Kidney (tissue), 14 donors: ENCODE results near the gene RPP14. TPM values are rescaled to one million over a fixed set of nuclear protein-coding genes. Genes with fewer than 3 reads are reported as not detected.

Experiments
- DNase-seq, 5 donors: peaks; one replicate each; pipeline ENCODE4 v3.0.0-alpha.2; 2013 to 2020
- FAIRE-seq: peaks from 2 replicates; lab custom pipeline; 2012; peaks lifted over from hg19 to GRCh38; lab: Jason Lieb, UNC
- H3K27ac ChIP-seq, 2 donors: one replicate each; pipeline ENCODE4 v1.7.0; 2013; ENCODE audit warnings: low read depth in 2 of 2, low read length in 2 of 2, inconsistent platforms in 1 of 2
- H3K27me3 ChIP-seq: one replicate; pipeline ENCODE4 v1.7.1; 2013; ENCODE audit warnings: low read length, inconsistent platforms; ENCODE audit not compliant: control insufficient read depth, insufficient read depth
- H3K36me3 ChIP-seq, 3 donors: one replicate each; pipeline versions ENCODE4 v1.7.0 to v1.7.1; 2013; ENCODE audit warnings: low read length in 3 of 3, control low read depth in 1 of 3, inconsistent platforms in 1 of 3; ENCODE audit not compliant: insufficient read depth in 3 of 3, control insufficient read depth in 2 of 3
- H3K4me1 ChIP-seq, 3 donors: one replicate each; pipeline versions ENCODE4 v1.7.0 to v1.7.1; 2013; ENCODE audit warnings: low read length in 3 of 3, inconsistent platforms in 1 of 3, low read depth in 1 of 3; ENCODE audit not compliant: control insufficient read depth in 2 of 3, insufficient read depth in 2 of 3
- H3K4me3 ChIP-seq, 3 donors: one replicate each; pipeline versions ENCODE4 v1.7.0 to v1.8.1; 2013; ENCODE audit warnings: low read length in 3 of 3, control low read depth in 1 of 3, inconsistent platforms in 1 of 3
- H3K9ac ChIP-seq, 3 donors: one replicate each; pipeline versions ENCODE4 v1.7.0 to v1.7.1; 2013; ENCODE audit warnings: low read length in 3 of 3, control low read depth in 1 of 3, inconsistent platforms in 1 of 3
- H3K9me3 ChIP-seq, 3 donors: one replicate each; pipeline versions ENCODE4 v1.7.0 to v1.7.1; 2013; ENCODE audit warnings: low read length in 3 of 3, control low read depth in 1 of 3, inconsistent platforms in 1 of 3; ENCODE audit not compliant: control insufficient read depth in 2 of 3, insufficient read depth in 1 of 3
- CTCF ChIP-seq: IDR thresholded peaks from 3 replicates; pipeline ENCODE4 v1.5.1; 2012; ENCODE audit warnings: mild to moderate bottlenecking, moderate library complexity, borderline replicate concordance; ENCODE audit not compliant: insufficient read depth; ENCODE audit errors: extremely low read depth
- intact Hi-C: fragments of 100-400 bp; cut with DNase I; formaldehyde crosslinking; loops from one replicate; pipeline ENCODE4 v1.11.1; 2022
- polyA plus RNA-seq: library from polyadenylated mRNA; stranded (reverse); fragments of 350-450 nt; fragmentation: Illumina TruSeq; extraction: RNeasy Lipid Tissue Mini Kit (QIAGEN cat#74804); gene quantifications from one replicate; pipeline ENCODE4 v1.2.3, GENCODE V29; 2014; ENCODE audit warnings: low read depth, low replicate concordance; ENCODE audit not compliant: insufficient read depth
- total RNA-seq: library from RNA; stranded (reverse); fragmentation: NEBNext Ultra II Directional; extraction: Animal tissue kit (Norgen Biotek cat#: 25700); gene quantifications from one replicate; pipeline ENCODE4 v1.2.1, GENCODE V29; 2021
- donor health status: control.
- donor health status: control.
- donor health status: control.
- donor health status: control.
- donor health status: control.
- donor health status: DM: yes; HTN: yes; CAD: no.
- donor health status: Normal renal cell carcinoma (clear cell type).

RPP14 gene
- total and polyA plus RNA-seq, 2 donors from 2014 or later, result 12.0 to 14.9 TPM

GRCh38 chr3:58350627-58351013 is 44.6 kb downstream of the RPP14 start:
- no peak for DNase-seq
- H3K27ac ChIP-seq, result peak overlapping the region; percentile 52 to 86
- TF ChIP-seq CTCF, result no peak
- no peak overlapping the region for H3K4me3 ChIP-seq
- no peaks in the 10 kb centered on the region for H3K27me3 ChIP-seq
- no peaks in the 10 kb centered on the region for H3K9me3 ChIP-seq
- no peaks in the 10 kb centered on the region for H3K36me3 ChIP-seq
- FAIRE-seq, result no peak
- intact Hi-C loops, result no loop called here
- peak overlapping the region in 1 of 3 donors; percentile 38 for H3K9ac ChIP-seq
- H3K4me1 ChIP-seq, result peaks cover 0 to 10% (median 8%) of the 10 kb centered on the region in 3 donors

GRCh38 chr3:58351920-58352319 is 45.9 kb downstream of the RPP14 start:
- DNase-seq (no peak), FAIRE-seq (no peak)
- Histone ChIP-seq H3K9me3 (no peaks in the 10 kb centered on the region), H3K4me1 (peaks cover 0 to 11% (median 10%) of the 10 kb centered on the region in 3 donors), H3K27ac (peak overlapping the region in 1 of 2 donors; percentile 3), H3K4me3 (no peak overlapping the region), H3K36me3 (no peaks in the 10 kb centered on the region), H3K9ac (no peak overlapping the region), H3K27me3 (no peaks in the 10 kb centered on the region)
- no peak for TF ChIP-seq CTCF
- intact Hi-C loops, result no loop called here

- no peaks in the 10 kb centered on the region for H3K36me3 ChIP-seq
- H3K27me3 ChIP-seq, result no peaks in the 10 kb centered on the region
- no peak overlapping the region for H3K27ac ChIP-seq
- FAIRE-seq (no peak), DNase-seq (no peak)
- no peak overlapping the region for H3K9ac ChIP-seq
- no peak overlapping the region for H3K4me3 ChIP-seq
- no peak for TF ChIP-seq CTCF
- peaks cover 0 to 11% (median 10%) of the 10 kb centered on the region in 3 donors for H3K4me1 ChIP-seq
- intact Hi-C loops, result no loop called here
- H3K9me3 ChIP-seq, result no peaks in the 10 kb centered on the region
Observed at GRCh38 chr3:58352626-58353025, 46.6 kb downstream of the RPP14 start.
